GM12801 (cell line): ENCODE data around the gene PDLIM4.

Experiments
- TF ChIP-seq, protein P1 (sequence below): IDR thresholded peaks from one replicate; pipeline ENCODE4 v1.5.1; 2011; ENCODE audit warnings: control low read depth; ENCODE audit not compliant: insufficient read length; ENCODE audit errors: extremely low read depth

PDLIM4 gene

DNA sequence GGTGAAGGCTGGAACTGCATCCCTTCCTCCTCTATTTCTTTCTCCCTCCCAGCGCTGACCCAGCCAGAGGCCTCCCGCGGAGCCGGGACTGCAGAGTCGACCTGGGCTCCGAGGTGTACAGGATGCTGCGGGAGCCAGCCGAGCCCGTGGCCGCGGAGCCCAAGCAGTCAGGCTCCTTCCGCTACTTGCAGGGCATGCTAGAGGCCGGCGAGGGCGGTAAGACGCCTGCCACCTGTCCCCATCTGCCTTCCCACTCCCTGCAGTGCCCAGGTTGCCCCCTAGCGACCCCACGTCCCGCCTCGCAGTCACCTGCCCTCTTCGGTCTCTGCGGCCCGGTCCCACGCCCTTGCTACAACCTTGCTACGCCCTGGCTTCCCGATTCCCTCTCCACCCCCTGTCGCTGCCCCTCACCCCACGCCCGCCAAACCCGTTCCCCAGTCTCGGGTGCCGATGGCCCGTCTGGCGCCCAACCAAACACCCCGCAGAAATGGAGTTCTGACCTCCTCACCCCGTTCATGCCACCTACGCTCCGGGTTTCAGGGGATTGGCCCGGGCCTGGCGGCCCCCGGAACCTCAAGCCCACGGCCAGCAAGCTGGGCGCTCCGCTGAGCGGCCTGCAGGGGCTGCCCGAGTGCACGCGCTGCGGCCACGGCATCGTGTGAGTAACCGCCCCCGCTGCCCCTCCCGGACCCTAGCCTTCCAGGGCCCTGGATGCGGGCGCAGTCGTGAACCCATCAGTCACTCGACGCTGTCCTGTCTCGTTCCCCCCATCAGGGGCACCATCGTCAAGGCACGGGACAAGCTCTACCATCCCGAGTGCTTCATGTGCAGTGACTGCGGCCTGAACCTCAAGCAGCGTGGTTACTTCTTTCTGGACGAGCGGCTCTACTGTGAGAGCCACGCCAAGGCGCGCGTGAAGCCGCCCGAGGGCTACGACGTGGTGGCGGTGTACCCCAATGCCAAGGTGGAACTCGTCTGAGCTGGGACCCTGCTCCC, 14.1 kb downstream of the PDLIM4 start:
- TF ChIP-seq, protein P1, sequence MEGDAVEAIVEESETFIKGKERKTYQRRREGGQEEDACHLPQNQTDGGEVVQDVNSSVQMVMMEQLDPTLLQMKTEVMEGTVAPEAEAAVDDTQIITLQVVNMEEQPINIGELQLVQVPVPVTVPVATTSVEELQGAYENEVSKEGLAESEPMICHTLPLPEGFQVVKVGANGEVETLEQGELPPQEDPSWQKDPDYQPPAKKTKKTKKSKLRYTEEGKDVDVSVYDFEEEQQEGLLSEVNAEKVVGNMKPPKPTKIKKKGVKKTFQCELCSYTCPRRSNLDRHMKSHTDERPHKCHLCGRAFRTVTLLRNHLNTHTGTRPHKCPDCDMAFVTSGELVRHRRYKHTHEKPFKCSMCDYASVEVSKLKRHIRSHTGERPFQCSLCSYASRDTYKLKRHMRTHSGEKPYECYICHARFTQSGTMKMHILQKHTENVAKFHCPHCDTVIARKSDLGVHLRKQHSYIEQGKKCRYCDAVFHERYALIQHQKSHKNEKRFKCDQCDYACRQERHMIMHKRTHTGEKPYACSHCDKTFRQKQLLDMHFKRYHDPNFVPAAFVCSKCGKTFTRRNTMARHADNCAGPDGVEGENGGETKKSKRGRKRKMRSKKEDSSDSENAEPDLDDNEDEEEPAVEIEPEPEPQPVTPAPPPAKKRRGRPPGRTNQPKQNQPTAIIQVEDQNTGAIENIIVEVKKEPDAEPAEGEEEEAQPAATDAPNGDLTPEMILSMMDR: no peak

DNA sequence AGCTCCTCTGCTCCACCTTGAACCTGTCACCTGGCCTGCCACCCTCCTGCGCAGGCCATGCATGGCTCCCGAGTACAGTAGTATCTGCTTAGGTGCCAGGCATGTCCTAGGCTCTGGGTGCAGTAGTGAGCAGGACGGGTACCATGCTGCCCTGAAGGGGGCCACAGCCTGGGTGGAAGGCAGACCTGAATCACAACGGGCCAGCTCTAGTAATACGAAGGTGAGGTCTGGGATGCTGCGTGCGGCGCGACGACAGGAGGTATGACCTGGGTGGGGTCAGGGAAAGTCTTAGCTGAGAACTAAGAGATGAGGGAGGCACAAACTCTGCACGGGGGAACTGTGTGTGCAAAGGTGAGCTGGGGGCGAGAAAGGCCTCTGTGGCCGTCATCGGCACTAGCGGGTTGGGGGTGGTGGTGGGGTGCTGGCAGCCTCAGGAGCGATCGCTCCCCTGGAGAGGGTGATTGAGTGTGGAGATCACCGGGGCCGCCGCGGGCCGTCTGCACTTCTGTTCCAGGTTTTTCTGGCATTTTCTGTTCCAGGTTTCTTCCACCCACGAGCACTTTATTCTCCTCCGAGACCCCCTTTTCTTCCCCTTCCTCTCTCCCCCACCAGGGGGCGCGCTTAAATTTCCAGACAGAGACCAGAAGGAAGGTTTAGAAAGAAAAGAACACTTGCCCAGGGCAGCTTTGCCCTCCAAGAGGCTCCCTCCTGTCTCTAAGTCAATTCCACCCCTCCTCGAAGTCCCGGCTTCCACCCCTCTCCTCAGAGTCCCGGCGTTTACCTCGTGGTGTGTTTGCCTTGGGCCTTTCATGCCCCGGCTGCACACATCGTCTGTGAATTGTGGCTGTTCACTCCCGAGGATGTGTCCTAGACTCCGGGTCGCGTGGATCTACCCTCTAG, 15.1 kb downstream of the PDLIM4 start:
- TF ChIP-seq, protein P1: no peak

DNA sequence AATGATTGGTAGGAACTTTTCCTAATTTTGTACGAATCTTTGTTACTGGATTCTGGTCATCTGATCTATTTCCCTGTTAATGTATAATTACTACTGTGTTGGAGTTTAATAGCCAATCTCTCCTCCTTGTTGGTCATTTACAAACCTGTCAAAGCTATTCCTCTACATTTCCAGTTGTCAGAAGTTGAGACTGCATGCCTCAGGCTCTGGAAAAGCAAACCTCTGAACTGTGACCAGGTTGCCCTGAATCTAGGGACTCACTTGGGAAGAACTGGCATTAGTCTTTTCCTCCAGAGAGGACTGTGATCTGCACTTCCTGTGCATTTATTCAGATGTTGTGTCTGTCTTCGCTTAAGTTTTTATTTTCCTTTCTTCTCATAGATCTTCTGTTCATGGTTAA, 16.1 kb downstream of the PDLIM4 start:
- TF ChIP-seq, protein P1: no peak

DNA sequence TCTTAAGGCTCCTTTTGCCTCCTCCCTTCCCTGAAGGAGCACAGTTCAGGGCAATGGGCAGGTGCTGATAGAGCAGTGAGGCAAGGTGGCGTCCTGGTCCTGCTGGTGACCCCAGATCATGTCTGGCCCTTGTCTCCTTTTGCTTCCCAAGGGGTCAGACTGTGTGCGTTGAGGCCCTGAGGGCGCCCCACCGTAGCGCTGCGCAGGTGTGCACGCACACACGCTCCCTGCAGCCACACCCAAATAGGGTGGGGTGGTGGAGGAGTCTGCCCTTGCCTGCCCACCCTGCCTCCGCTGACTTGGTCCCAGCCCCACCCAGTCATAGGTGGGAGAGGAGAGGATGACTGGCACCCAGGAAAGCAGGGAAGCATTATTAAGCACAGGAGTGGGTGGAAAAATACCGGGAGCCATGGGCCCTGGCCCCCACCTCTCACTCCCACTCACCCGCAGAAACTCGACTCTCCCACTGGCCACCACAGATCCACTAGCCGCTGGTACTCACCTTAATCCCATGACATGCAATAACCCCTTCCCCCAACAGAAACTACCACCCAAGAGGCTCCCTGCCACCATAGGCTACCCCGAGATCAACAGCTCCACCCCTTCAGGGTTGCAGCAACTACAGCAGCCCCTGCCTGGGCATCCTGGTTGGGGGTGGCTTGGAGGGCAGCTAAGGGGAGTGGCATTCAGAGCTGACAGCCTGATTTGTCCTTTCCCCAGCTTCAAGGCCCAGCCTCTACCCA, 16.7 kb downstream of the PDLIM4 start:
- TF ChIP-seq, protein P1: no peak

DNA sequence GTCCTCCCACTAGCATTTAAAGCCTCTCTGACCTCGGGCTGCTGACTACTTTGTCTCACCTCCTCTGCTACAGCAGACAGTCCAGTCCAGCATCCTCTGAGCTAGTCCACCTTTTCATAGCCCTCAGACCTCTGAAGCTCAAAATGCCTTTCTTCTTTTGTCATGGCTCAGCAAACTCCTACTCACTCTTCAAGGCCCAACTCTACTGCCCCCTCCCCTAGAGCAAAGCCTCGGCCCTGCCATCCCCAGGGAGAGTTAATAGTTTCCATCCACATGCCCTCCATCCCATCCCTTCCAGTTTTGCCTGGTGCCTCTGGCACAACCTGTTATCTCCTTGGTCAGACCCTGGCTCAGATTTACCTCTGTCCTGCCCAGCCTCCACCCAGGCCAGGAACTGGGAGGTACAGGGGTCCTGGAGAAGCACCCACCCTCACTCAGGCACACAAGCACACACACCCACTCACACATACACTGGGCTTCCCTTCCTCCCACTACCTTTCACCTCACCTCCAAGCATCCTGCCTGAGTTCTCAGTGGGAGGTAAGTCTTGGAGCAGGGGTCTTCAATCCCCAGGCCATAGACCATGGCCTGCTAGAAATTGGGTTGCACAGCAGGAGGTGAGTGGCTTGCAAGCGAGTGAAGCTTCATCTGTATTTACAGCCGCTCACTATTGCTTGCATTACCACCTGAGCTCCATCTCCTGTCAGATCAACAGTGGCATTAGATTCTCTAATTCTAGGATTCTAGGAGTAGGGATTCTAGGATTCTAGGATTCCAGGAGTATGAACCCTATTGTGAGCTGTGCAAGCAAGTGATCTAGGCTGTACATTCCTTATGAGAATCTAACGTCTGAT, 18.1 kb downstream of the PDLIM4 start:
- TF ChIP-seq, protein P1: no peak

DNA sequence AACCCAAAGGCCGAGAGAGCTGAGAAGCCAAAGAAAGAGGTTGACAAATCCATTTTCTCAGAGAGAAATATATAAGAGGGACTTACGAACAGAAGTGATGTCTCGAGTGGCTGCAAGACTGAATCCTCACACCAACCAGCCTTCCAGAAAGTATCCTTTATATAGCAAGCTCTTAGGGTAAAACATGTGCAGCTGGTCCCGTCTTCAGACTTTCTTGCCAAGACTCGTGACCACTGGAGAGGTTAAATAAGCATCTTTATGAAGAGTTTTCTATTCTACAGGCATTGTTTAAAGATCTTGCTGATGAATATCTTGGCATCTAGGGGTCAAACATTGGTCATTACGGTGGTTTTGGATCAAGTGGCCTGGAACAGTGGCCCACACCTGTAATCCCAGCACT, 19.8 kb downstream of the PDLIM4 start:
- TF ChIP-seq, protein P1: no peak
